ENCODE results near the gene FAF1.
A peak's percentile ranks its signal among the peaks of the same experiment; 100 is the strongest.

FAF1 gene

DNA sequence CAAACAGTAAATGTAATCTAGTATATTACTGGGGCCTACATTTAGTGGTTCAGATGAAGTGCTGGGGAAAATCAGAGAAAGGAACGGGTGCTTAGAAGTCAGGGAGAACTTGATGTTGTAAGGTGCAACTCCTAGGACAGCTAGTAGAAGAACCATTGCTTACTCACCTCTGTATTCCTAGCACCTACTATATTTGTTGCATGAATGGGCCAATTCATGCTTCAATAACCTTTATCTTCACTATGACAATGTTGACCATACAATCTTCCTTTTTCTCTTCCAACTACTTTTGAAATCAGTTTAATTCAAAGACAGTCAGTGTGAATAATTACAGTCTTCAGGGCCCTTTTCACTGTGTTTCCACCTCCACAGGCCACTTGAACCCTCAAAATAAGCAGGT is 411.8 kb downstream of the FAF1 start:
- H3K9me3 ChIP-seq (ENCODE audit: insufficient read depth, low read depth, low read length) = no peaks in the 10 kb centered on the region
- no peak overlapping the region for H3K4me3 ChIP-seq (ENCODE audit: low read depth, low read length)
- H2BK5ac ChIP-seq (ENCODE audit: low read depth, low read length, poor library complexity) = no peak overlapping the region
- no peak overlapping the region for H2AFZ ChIP-seq (ENCODE audit: insufficient read depth, low read length, poor library complexity)
- H4K12ac ChIP-seq (ENCODE audit: low read depth, low read length) = no peak overlapping the region
- H3K18ac ChIP-seq (ENCODE audit: low read length) = no peak overlapping the region
- H2BK12ac ChIP-seq (ENCODE audit: low read length) = no peak overlapping the region
- DNase-seq = no peak
- no peak overlapping the region for H3K27ac ChIP-seq (ENCODE audit: low read depth, low read length)
- no peak overlapping the region for H3K23ac ChIP-seq (ENCODE audit: low read length)
- H4K8ac ChIP-seq (ENCODE audit: low read depth, low read length) = no peak overlapping the region
- H3K79me1 ChIP-seq (ENCODE audit: low read length) = no peaks in the 10 kb centered on the region
- H3K14ac ChIP-seq (ENCODE audit: low read length) = no peak overlapping the region
- no peaks in the 10 kb centered on the region for H3K79me2 ChIP-seq (ENCODE audit: control insufficient read depth, insufficient read depth, low read length, poor library complexity)
- no peak overlapping the region for H3K4me2 ChIP-seq (ENCODE audit: low read length)
- H3K36me3 ChIP-seq (ENCODE audit: control insufficient read depth in 1 of 2, insufficient read depth in 2 of 2, low read length in 2 of 2) = no peaks in the 10 kb centered on the region
- no peak overlapping the region for H2BK120ac ChIP-seq (ENCODE audit: insufficient read depth, low read length, poor library complexity)
- no peak overlapping the region for H2AK5ac ChIP-seq (ENCODE audit: low read length)
- H3K4ac ChIP-seq (ENCODE audit: low read depth, low read length) = no peak overlapping the region
- WGBS (ENCODE audit: extremely low coverage, insufficient coverage, insufficient read length) = no CpG with 5 or more reads among the region's 1 CpG
- H3K4me1 ChIP-seq (ENCODE audit: control insufficient read depth in 1 of 2, insufficient read depth in 2 of 2, low read length in 2 of 2) = no peaks in the 10 kb centered on the region
- no peak overlapping the region for H4K91ac ChIP-seq (ENCODE audit: low read depth, low read length)
- no peak overlapping the region for H3K9ac ChIP-seq (ENCODE audit: low read length)
- no peaks in the 10 kb centered on the region for H3K27me3 ChIP-seq (ENCODE audit: insufficient read depth, low read length)

- Histone ChIP-seq H3K4me3 (ENCODE audit: low read depth, low read length) (no peak overlapping the region), H3K9me3 (ENCODE audit: insufficient read depth, low read depth, low read length) (no peaks in the 10 kb centered on the region), H3K4me1 (ENCODE audit: control insufficient read depth in 1 of 2, insufficient read depth in 2 of 2, low read length in 2 of 2) (no peaks in the 10 kb centered on the region), H4K91ac (ENCODE audit: low read depth, low read length) (no peak overlapping the region), H4K12ac (ENCODE audit: low read depth, low read length) (no peak overlapping the region), H2BK120ac (ENCODE audit: insufficient read depth, low read length, poor library complexity) (no peak overlapping the region), H3K9ac (ENCODE audit: low read length) (no peak overlapping the region), H4K8ac (ENCODE audit: low read depth, low read length) (no peak overlapping the region), H2BK12ac (ENCODE audit: low read length) (no peak overlapping the region), H2BK5ac (ENCODE audit: low read depth, low read length, poor library complexity) (no peak overlapping the region), H2AFZ (ENCODE audit: insufficient read depth, low read length, poor library complexity) (no peak overlapping the region), H2AK5ac (ENCODE audit: low read length) (no peak overlapping the region), H3K23ac (ENCODE audit: low read length) (no peak overlapping the region), H3K14ac (ENCODE audit: low read length) (no peak overlapping the region), H3K4me2 (ENCODE audit: low read length) (no peak overlapping the region), H3K4ac (ENCODE audit: low read depth, low read length) (no peak overlapping the region), H3K79me1 (ENCODE audit: low read length) (no peaks in the 10 kb centered on the region), H3K18ac (ENCODE audit: low read length) (no peak overlapping the region), H3K27me3 (ENCODE audit: insufficient read depth, low read length) (no peaks in the 10 kb centered on the region), H3K36me3 (ENCODE audit: control insufficient read depth in 1 of 2, insufficient read depth in 2 of 2, low read length in 2 of 2) (no peaks in the 10 kb centered on the region), H3K79me2 (ENCODE audit: control insufficient read depth, insufficient read depth, low read length, poor library complexity) (no peaks in the 10 kb centered on the region), H3K27ac (ENCODE audit: low read depth, low read length) (no peak overlapping the region)
- DNase-seq = no peak
These were observed 417.7 kb downstream of the FAF1 start for GRCh38 chr1:50542362-50542761.

DNA sequence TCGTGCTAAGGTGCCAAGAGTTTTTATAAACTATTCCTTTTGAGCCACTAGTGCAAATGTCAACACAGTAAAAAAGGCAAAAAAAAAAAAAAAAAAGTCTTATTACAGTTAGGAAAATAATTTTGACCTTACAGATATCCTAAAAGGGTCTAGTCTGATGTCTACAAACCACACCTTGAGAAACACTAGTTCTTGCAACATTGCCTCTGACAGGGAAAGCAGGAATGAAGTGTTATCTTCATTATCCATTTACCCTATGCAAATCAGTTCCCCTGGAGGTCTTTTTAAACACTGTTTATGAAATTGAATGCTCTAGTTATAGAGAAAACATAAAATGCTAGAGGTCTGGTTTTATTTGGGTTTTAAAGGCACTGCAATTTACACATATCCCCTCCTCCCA is 421.6 kb downstream of the FAF1 start:
- H4K8ac ChIP-seq (ENCODE audit: low read depth, low read length) = no peak overlapping the region
- no peak overlapping the region for H3K14ac ChIP-seq (ENCODE audit: low read length)
- no peak overlapping the region for H2BK120ac ChIP-seq (ENCODE audit: insufficient read depth, low read length, poor library complexity)
- peak; percentile 7 to 48 for DNase-seq
- no peaks in the 10 kb centered on the region for H3K79me2 ChIP-seq (ENCODE audit: control insufficient read depth, insufficient read depth, low read length, poor library complexity)
- H4K91ac ChIP-seq (ENCODE audit: low read depth, low read length) = no peak overlapping the region
- H2AK5ac ChIP-seq (ENCODE audit: low read length) = no peak overlapping the region
- no peaks in the 10 kb centered on the region for H3K27me3 ChIP-seq (ENCODE audit: insufficient read depth, low read length)
- H3K9ac ChIP-seq (ENCODE audit: low read length) = no peak overlapping the region
- H3K4me2 ChIP-seq (ENCODE audit: low read length) = no peak overlapping the region
- H3K79me1 ChIP-seq (ENCODE audit: low read length) = no peaks in the 10 kb centered on the region
- H2BK12ac ChIP-seq (ENCODE audit: low read length) = no peak overlapping the region
- no peak overlapping the region for H4K12ac ChIP-seq (ENCODE audit: low read depth, low read length)
- no peak overlapping the region for H3K23ac ChIP-seq (ENCODE audit: low read length)
- no peak overlapping the region for H3K4me3 ChIP-seq (ENCODE audit: low read depth, low read length)
- no peak overlapping the region for H2AFZ ChIP-seq (ENCODE audit: insufficient read depth, low read length, poor library complexity)
- no peak overlapping the region for H3K4ac ChIP-seq (ENCODE audit: low read depth, low read length)
- H3K36me3 ChIP-seq (ENCODE audit: control insufficient read depth in 1 of 2, insufficient read depth in 2 of 2, low read length in 2 of 2) = no peaks in the 10 kb centered on the region
- H3K27ac ChIP-seq (ENCODE audit: low read depth, low read length) = no peak overlapping the region
- H3K4me1 ChIP-seq (ENCODE audit: control insufficient read depth in 1 of 2, insufficient read depth in 2 of 2, low read length in 2 of 2) = no peaks in the 10 kb centered on the region
- H3K18ac ChIP-seq (ENCODE audit: low read length) = no peak overlapping the region
- H3K9me3 ChIP-seq (ENCODE audit: insufficient read depth, low read depth, low read length) = no peaks in the 10 kb centered on the region
- no peak overlapping the region for H2BK5ac ChIP-seq (ENCODE audit: low read depth, low read length, poor library complexity)
- WGBS (ENCODE audit: extremely low coverage, insufficient coverage, insufficient read length) = no CpG with 5 or more reads among the region's 1 CpG

GRCh38 chr1:50531601-50532000 is 428.5 kb downstream of the FAF1 start:
- Histone ChIP-seq H2BK120ac (ENCODE audit: insufficient read depth, low read length, poor library complexity) (no peak overlapping the region), H3K9ac (ENCODE audit: low read length) (no peak overlapping the region), H3K27me3 (ENCODE audit: insufficient read depth, low read length) (no peaks in the 10 kb centered on the region), H2BK12ac (ENCODE audit: low read length) (no peak overlapping the region), H2AK5ac (ENCODE audit: low read length) (no peak overlapping the region), H4K12ac (ENCODE audit: low read depth, low read length) (no peak overlapping the region), H3K23ac (ENCODE audit: low read length) (no peak overlapping the region), H3K14ac (ENCODE audit: low read length) (no peak overlapping the region), H3K79me1 (ENCODE audit: low read length) (no peaks in the 10 kb centered on the region), H2BK5ac (ENCODE audit: low read depth, low read length, poor library complexity) (no peak overlapping the region), H3K79me2 (ENCODE audit: control insufficient read depth, insufficient read depth, low read length, poor library complexity) (no peaks in the 10 kb centered on the region), H3K4me1 (ENCODE audit: control insufficient read depth in 1 of 2, insufficient read depth in 2 of 2, low read length in 2 of 2) (no peaks in the 10 kb centered on the region), H3K36me3 (ENCODE audit: control insufficient read depth in 1 of 2, insufficient read depth in 2 of 2, low read length in 2 of 2) (no peaks in the 10 kb centered on the region), H3K4me2 (ENCODE audit: low read length) (no peak overlapping the region), H4K8ac (ENCODE audit: low read depth, low read length) (no peak overlapping the region), H3K4ac (ENCODE audit: low read depth, low read length) (no peak overlapping the region), H3K9me3 (ENCODE audit: insufficient read depth, low read depth, low read length) (no peaks in the 10 kb centered on the region), H4K91ac (ENCODE audit: low read depth, low read length) (no peak overlapping the region), H2AFZ (ENCODE audit: insufficient read depth, low read length, poor library complexity) (no peak overlapping the region), H3K4me3 (ENCODE audit: low read depth, low read length) (no peak overlapping the region), H3K18ac (ENCODE audit: low read length) (no peak overlapping the region), H3K27ac (ENCODE audit: low read depth, low read length) (no peak overlapping the region)
- DNase-seq = no peak
- no CpG with 5 or more reads among the region's 1 CpG for WGBS (ENCODE audit: extremely low coverage, insufficient coverage, insufficient read length)
